ENCODE data around the gene SPATA1. TPM values are rescaled to one million over a fixed set of nuclear protein-coding genes. Genes with fewer than 3 reads are reported as not detected.

SPATA1 gene
- total and polyA plus RNA-seq, 2 donors (not counting 1 experiment from before 2014, with no cell fraction given): 0.73 to 8.6 TPM

DNA sequence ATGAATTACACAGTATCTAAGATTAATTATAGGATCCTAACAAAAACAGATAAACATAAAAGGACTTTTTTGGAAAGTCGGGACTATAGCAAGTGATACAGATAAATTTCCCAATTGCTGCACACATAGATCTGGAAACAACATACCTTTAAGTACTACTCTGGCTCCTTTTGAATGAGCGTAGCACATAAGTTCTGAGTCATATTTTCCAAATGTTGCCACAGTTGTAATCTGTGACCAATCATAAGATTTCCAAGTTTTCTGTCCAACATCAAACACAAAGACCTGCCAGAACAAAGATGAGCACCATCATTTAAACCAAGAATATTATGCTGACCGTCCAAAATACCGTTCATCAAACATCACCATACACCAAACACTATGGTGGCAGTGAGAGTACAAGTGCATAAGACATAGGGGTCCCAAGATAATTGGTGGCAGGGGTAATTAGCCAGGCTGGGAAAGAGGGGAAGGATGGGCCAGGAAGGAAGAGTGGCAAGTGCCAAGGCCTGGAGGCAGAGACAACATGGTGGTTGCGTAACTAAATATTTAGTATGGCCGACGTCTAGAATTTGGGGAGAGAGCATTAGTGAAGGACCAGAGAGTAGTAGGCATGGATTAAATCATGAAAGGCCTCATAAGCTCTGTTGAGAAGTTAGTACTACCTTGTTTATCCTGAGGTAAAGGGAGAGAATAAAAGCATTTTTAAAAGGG, 64.4 kb downstream of the SPATA1 start:
- POLR2A ChIA-PET: no interaction called here
- Mint-ChIP-seq H3K4me1 (peaks cover 51% of the 10 kb centered on the region), H3K27me3 (no peaks in the 10 kb centered on the region), H3K4me3 (no peak overlapping the region), H3K27ac (no peak overlapping the region), H3K9me3 (ENCODE audit: insufficient read depth) (no peaks in the 10 kb centered on the region)
- TF ChIP-seq, protein P1, sequence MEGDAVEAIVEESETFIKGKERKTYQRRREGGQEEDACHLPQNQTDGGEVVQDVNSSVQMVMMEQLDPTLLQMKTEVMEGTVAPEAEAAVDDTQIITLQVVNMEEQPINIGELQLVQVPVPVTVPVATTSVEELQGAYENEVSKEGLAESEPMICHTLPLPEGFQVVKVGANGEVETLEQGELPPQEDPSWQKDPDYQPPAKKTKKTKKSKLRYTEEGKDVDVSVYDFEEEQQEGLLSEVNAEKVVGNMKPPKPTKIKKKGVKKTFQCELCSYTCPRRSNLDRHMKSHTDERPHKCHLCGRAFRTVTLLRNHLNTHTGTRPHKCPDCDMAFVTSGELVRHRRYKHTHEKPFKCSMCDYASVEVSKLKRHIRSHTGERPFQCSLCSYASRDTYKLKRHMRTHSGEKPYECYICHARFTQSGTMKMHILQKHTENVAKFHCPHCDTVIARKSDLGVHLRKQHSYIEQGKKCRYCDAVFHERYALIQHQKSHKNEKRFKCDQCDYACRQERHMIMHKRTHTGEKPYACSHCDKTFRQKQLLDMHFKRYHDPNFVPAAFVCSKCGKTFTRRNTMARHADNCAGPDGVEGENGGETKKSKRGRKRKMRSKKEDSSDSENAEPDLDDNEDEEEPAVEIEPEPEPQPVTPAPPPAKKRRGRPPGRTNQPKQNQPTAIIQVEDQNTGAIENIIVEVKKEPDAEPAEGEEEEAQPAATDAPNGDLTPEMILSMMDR (IDR thresholded peaks at IDR 0.05): no peak
- TF ChIP-seq EZH2 (IDR thresholded peaks at IDR 0.05; ENCODE audit: borderline replicate concordance, insufficient read depth, low read depth, low read length, poor library complexity, severe bottlenecking): no peak
- H3K4me1 ChIP-seq (ENCODE audit: control insufficient read depth in 2 of 2, insufficient read depth in 2 of 2, low read length in 2 of 2): peaks cover 26% of the 10 kb centered on the region in 2 donors
- 92% methylated on average over 5 of the region's 7 CpGs for WGBS (ENCODE audit: insufficient coverage)
- H3K27ac ChIP-seq (ENCODE audit: low read length in 2 of 2): no peak overlapping the region
- CTCF ChIA-PET: no interaction called here
- no peak overlapping the region for H2AFZ ChIP-seq (ENCODE audit: insufficient read depth, low read depth, low read length, poor library complexity, severe bottlenecking)
- no peaks in the 10 kb centered on the region for H3K27me3 ChIP-seq (replicated peaks in 1 of 4; ENCODE audit: control extremely low read depth in 1 of 4, control insufficient read depth in 3 of 4, insufficient read depth in 4 of 4, low read length in 3 of 4)
- ATAC-seq (ENCODE audit: low read depth) (no peak), DNase-seq (no peak)
- H3K9me3 ChIP-seq (ENCODE audit: control extremely low read depth in 1 of 3, control insufficient read depth in 2 of 3, insufficient read depth in 1 of 3, low read length in 2 of 3): no peaks in the 10 kb centered on the region
- H3K4me2 ChIP-seq (replicated peaks; ENCODE audit: low read depth, low read length, poor library complexity, severe bottlenecking): no peak overlapping the region
- H4K20me1 ChIP-seq (ENCODE audit: control insufficient read depth, insufficient read depth, low read length, poor library complexity, severe bottlenecking): peaks cover 8% of the 10 kb centered on the region
- intact Hi-C loops (cut with micrococcal nuclease): loop anchor here (5.0 kb wide), 2 partner anchors 273 to 428 kb away; partner anchors contain the start of gene PRKACB
- no peak overlapping the region for H3K9ac ChIP-seq (ENCODE audit: low read length)
- no peak overlapping the region for H3K4me3 ChIP-seq (ENCODE audit: control extremely low read depth in 1 of 5, extremely low read depth in 1 of 5, insufficient read depth in 1 of 5, low read depth in 2 of 5, low read length in 4 of 5)
- peaks cover 14 to 29% of the 10 kb centered on the region in 2 experiments for H3K36me3 ChIP-seq (replicated peaks in 1 of 2; ENCODE audit: control extremely low read depth in 1 of 2, control insufficient read depth in 1 of 2, extremely low read depth in 1 of 2, insufficient read depth in 2 of 2, low read length in 1 of 2)
- peaks cover 31% of the 10 kb centered on the region for H3K79me2 ChIP-seq (ENCODE audit: control insufficient read depth, insufficient read depth, low read length)

DNA sequence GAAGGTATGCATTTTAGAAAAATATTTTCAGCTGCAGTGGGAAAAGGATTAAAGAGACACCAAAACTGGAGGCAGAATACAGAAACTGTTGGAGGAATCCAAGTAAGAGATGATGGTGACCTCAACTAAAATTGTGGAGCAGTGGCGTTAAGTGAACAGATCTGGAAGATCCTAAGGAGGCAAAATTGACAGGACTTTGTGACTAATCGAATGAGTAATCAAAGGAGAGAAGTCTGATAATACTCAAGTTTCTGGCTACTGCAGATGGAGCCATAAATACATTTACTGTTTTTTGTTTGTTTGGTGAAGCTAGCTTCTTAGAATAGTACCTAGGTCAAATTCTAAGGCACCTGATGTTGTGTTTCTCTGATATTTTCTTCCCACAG, 65.0 kb downstream of the SPATA1 start:
- no peaks in the 10 kb centered on the region for H3K9me3 Mint-ChIP-seq (ENCODE audit: insufficient read depth)
- ChIA-PET CTCF (no interaction called here), POLR2A (no interaction called here)
- no peaks in the 10 kb centered on the region for H3K27me3 Mint-ChIP-seq
- Histone ChIP-seq H3K27me3 (replicated peaks in 1 of 4; ENCODE audit: control extremely low read depth in 1 of 4, control insufficient read depth in 3 of 4, insufficient read depth in 4 of 4, low read length in 3 of 4) (no peaks in the 10 kb centered on the region), H3K4me3 (ENCODE audit: control extremely low read depth in 1 of 5, extremely low read depth in 1 of 5, insufficient read depth in 1 of 5, low read depth in 2 of 5, low read length in 4 of 5) (no peak overlapping the region), H2AFZ (ENCODE audit: insufficient read depth, low read depth, low read length, poor library complexity, severe bottlenecking) (no peak overlapping the region), H3K9me3 (ENCODE audit: control extremely low read depth in 1 of 3, control insufficient read depth in 2 of 3, insufficient read depth in 1 of 3, low read length in 2 of 3) (no peaks in the 10 kb centered on the region), H3K27ac (ENCODE audit: low read length in 2 of 2) (no peak overlapping the region), H3K4me1 (ENCODE audit: control insufficient read depth in 2 of 2, insufficient read depth in 2 of 2, low read length in 2 of 2) (peaks cover 26% of the 10 kb centered on the region in 2 donors), H3K36me3 (replicated peaks in 1 of 2; ENCODE audit: control extremely low read depth in 1 of 2, control insufficient read depth in 1 of 2, extremely low read depth in 1 of 2, insufficient read depth in 2 of 2, low read length in 1 of 2) (peaks cover 12 to 29% of the 10 kb centered on the region in 2 experiments), H3K4me2 (replicated peaks; ENCODE audit: low read depth, low read length, poor library complexity, severe bottlenecking) (no peak overlapping the region), H3K9ac (ENCODE audit: low read length) (no peak overlapping the region), H4K20me1 (ENCODE audit: control insufficient read depth, insufficient read depth, low read length, poor library complexity, severe bottlenecking) (peaks cover 8% of the 10 kb centered on the region), H3K79me2 (ENCODE audit: control insufficient read depth, insufficient read depth, low read length) (peaks cover 31% of the 10 kb centered on the region)
- ATAC-seq (ENCODE audit: low read depth): no peak
- DNase-seq: no peak
- no peak overlapping the region for H3K4me3 Mint-ChIP-seq
- 95% methylated on average over 2 of the region's 2 CpGs for WGBS (ENCODE audit: insufficient coverage)
- TF ChIP-seq EZH2 (IDR thresholded peaks at IDR 0.05; ENCODE audit: borderline replicate concordance, insufficient read depth, low read depth, low read length, poor library complexity, severe bottlenecking): no peak
- TF ChIP-seq, protein P1 (IDR thresholded peaks at IDR 0.05): no peak
- H3K4me1 Mint-ChIP-seq: peaks cover 49% of the 10 kb centered on the region
- intact Hi-C loops (cut with micrococcal nuclease): loop anchor here (5.0 kb wide), 2 partner anchors 274 to 429 kb away; partner anchors contain the start of gene PRKACB
- H3K27ac Mint-ChIP-seq: no peak overlapping the region

Data from B cell (primary cell).